ENCODE data around the gene FKBP15. TPM values are rescaled to one million over a fixed set of nuclear protein-coding genes. Genes with fewer than 3 reads are reported as not detected.
"Not testable (repeated sequence)": the region's sequence is repeated elsewhere in the genome, so short reads cannot be mapped to it uniquely, and the experiment has no call there.

Gene FKBP15
- total and polyA plus RNA-seq, 2 of the 4 experiments (the other 2 are of a cell fraction) = 20.4 to 25.5 TPM

GRCh38 chr9:113235701-113236255, 14.7 kb upstream of the FKBP15 start:
- H3K4me1 ChIP-seq (ENCODE audit: control insufficient read depth, insufficient read depth, low read length); H3K4me2 ChIP-seq (ENCODE audit: low read depth, low read length); intact Hi-C loops (cut with micrococcal nuclease); H3K4ac ChIP-seq (ENCODE audit: low read depth, low read length); H3K27me3 ChIP-seq (ENCODE audit: control insufficient read depth, insufficient read depth, low read length); CTCF ChIA-PET; H3K9me1 ChIP-seq (ENCODE audit: insufficient read depth, low read length); dilution Hi-C loops (cut with HindIII; ENCODE audit: low sequenced_read_pairs, unreplicated experiment); H2AFZ ChIP-seq (replicated peaks; ENCODE audit: low read length, poor library complexity); H3K27ac ChIP-seq (ENCODE audit: insufficient read depth, low read length); H3K9ac ChIP-seq (ENCODE audit: low read depth, low read length); H2BK120ac ChIP-seq (ENCODE audit: low read depth, low read length); BruUV-seq (replicated peaks); H2BK15ac ChIP-seq (ENCODE audit: low read depth, low read length); H2BK5ac ChIP-seq (ENCODE audit: low read depth, low read length, poor library complexity, severe bottlenecking); H3K9me3 ChIP-seq (ENCODE audit: control insufficient read depth, insufficient read depth, low read length); H3K4me3 ChIP-seq (ENCODE audit: insufficient read depth, low read depth, low read length); H3K18ac ChIP-seq (ENCODE audit: low read depth, low read length); H4K5ac ChIP-seq (ENCODE audit: low read depth, low read length); H4K8ac ChIP-seq (ENCODE audit: low read depth in 2 of 2, low read length in 2 of 2); H2AK9ac ChIP-seq (replicated peaks; ENCODE audit: low read depth, low read length, poor library complexity); H2BK20ac ChIP-seq (ENCODE audit: low read depth, low read length); in situ Hi-C loops (cut with MboI; ENCODE audit: low sequenced_read_pairs); H3K23ac ChIP-seq (ENCODE audit: low read depth, low read length); H2AK5ac ChIP-seq (ENCODE audit: low read depth, low read length); H3K14ac ChIP-seq (replicated peaks; ENCODE audit: low read depth, low read length); POLR2A ChIA-PET (ENCODE audit: unreplicated experiment); H3K36me3 ChIP-seq (ENCODE audit: control insufficient read depth, insufficient read depth, low read length); H4K91ac ChIP-seq (ENCODE audit: insufficient read depth, low read depth, low read length); H3K56ac ChIP-seq (ENCODE audit: extremely low read depth, insufficient read depth, low read length): not testable (repeated sequence)
- peaks cover 29 to 57% of the 10 kb centered on the region in 2 experiments for H3K79me1 ChIP-seq (ENCODE audit: low read depth in 1 of 2, low read length in 2 of 2)
- TF ChIP-seq CEBPB (IDR thresholded peaks at IDR 0.05; ENCODE audit: low read depth, low read length) = 0 out of 2 replicates have a peak, but pooled peaks have one; percentile 36
- ATAC-seq (ENCODE audit: low read depth) = peak; percentile 13
- peaks cover 51% of the 10 kb centered on the region for H4K20me1 ChIP-seq (ENCODE audit: insufficient read depth, low read length)
- peak; percentile 28 for DNase-seq
- 90% methylated on average over 2 of the region's 10 CpGs; no CpG with 5 or more reads in 1 of the 2 experiments for WGBS, 2 experiments (ENCODE audit: extremely low coverage in 2 of 2, insufficient read length in 1 of 2)

Measured in IMR-90 (cell line).